Esophagus mucosa (tissue), 1 donor: ENCODE results near the gene PRSS33. TPM values are rescaled to one million over a fixed set of nuclear protein-coding genes. Genes with fewer than 3 reads are reported as not detected.
A peak's percentile ranks its signal among the peaks of the same experiment; 100 is the strongest.

ENCODE experiments used
- ATAC-seq: fragments of 200-7000 bp; cut with Tn5 transposase; one replicate; pipeline ENCODE4 v1.9.1; 2020
- total RNA-seq: library from RNA; stranded (reverse); gene quantifications from one replicate; pipeline ENCODE4 v1.2.4, GENCODE V29; 2023
- donor health status: DM: yes; HTN: yes; CAD: no.

Gene PRSS33
- total RNA-seq, 1 donor from 2014 or later: not detected

DNA sequence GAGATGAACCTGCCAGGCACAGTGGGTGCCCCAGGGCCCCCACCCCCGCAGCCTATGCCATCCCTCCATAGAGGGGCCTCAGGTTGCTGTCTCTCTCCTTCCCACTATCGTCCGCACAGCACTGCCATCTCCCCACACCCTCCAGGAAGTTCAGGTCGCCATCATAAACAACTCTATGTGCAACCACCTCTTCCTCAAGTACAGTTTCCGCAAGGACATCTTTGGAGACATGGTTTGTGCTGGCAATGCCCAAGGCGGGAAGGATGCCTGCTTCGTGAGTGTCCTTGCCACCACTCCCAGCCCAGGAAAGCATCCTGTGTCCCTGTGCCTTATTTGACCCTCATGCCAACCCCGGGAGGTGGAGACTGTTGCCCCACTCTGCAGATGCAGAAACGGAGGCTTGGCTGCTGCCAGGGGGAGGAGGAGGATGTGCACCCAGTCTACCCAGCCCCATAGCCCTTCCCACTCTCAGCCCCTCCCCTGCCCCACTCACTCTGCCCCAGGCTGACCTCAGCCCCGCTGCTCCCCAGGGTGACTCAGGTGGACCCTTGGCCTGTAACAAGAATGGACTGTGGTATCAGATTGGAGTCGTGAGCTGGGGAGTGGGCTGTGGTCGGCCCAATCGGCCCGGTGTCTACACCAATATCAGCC lies 33.6 kb upstream of the PRSS33 start:
- no peak for ATAC-seq

DNA sequence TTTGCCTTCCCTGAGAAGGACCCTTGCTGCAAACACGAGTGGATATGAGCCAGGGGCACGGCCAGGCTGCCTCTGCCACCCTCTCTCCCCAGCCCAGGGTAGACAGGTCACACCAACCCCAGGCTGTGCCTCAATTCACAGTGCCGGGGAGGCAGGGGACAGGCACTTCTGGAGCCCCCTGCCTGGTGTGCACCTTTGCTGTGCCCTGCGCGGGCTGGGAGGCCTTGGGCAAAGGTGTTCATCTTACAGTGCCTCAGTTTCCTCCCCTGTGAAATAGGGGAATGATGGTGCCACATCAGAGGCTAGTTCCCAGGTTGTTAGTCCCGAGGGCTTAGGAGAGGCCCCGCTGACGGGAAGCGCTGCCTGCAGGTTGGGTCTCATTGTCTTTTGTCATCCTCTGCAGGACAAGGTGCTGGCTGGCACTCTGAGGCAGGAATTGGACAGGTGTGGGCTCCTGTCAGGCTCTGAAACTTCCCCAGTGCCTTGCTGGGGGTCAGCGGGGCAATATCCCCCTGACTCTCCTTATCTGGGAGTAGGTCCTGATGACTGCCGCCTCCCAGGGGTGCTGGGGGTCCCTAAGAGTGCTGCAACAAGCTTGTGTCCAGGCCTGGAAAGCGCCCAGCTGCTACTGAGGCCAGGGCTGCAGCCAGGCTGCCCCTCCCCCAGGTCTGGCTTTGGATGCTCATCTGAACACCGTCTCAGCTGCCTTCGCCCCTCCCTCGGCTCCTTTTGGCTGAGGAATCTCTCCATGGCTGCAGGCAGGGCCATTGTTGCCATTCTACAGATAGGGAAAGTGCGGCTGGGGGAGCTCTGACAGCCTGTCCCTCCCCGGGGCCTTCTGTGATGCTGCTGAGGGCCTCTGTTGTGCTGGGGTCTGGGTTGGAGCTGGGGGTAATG lies 32.8 kb upstream of the PRSS33 start:
- ATAC-seq: no peak

DNA sequence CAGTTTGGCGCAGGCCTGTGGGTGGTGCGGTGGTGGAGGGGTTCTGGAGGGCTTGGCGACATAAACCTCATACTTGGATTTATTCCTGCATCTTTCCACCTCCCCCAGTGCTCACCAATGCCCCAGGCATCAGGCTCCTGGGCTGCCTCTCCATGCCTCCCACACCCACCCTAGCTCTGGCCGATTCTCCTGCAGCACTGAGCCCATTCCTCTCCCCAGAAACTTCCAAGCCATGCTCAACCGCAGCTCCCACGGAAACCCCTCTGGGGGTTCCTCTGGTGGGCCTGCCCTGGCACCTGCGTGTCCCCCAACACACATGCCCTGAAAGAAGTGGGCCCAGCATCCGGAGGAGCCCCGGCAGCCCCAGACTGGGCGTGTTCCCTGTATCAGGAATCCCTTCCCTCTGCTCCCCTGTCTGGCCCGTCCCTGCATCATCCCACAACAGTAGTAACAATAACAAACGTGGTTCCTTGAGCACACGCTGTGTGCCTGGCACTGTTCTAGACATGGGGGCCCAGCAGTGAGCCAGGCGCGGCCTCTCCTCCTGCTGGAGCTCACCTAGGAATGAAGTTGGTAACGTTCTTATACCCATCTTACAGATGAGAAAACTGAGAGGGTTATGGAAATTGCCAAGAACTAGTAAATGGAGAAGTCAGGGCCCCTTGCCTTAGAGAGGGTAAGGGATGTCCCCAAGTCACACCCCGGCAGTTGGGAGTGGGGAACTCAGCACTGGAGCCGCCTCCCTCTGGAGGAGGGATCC lies 32.0 kb upstream of the PRSS33 start:
- ATAC-seq: no peak

DNA sequence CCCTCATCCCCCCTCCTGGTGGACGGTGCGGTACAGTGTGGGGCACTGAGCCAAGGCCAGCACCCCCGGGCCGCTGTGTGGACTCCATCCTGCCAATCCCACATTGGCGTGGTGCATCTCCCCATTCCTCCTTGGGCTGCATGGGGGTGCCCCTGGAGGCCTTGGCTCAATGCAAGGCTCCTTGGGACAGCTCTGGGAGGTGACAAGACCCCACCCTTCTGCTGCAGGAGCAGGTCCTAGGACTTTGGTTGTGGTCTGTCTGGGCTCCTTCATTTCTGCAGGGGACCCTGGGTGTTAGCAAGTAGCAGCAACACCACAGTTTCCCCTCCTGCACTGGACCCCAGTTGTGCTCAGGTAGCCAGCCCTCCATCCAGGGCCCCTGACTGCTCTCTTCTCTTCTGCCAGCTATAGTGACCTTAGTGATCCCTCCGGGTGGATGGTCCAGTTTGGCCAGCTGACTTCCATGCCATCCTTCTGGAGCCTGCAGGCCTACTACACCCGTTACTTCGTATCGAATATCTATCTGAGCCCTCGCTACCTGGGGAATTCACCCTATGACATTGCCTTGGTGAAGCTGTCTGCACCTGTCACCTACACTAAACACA lies 31.0 kb upstream of the PRSS33 start:
- ATAC-seq: no peak

DNA sequence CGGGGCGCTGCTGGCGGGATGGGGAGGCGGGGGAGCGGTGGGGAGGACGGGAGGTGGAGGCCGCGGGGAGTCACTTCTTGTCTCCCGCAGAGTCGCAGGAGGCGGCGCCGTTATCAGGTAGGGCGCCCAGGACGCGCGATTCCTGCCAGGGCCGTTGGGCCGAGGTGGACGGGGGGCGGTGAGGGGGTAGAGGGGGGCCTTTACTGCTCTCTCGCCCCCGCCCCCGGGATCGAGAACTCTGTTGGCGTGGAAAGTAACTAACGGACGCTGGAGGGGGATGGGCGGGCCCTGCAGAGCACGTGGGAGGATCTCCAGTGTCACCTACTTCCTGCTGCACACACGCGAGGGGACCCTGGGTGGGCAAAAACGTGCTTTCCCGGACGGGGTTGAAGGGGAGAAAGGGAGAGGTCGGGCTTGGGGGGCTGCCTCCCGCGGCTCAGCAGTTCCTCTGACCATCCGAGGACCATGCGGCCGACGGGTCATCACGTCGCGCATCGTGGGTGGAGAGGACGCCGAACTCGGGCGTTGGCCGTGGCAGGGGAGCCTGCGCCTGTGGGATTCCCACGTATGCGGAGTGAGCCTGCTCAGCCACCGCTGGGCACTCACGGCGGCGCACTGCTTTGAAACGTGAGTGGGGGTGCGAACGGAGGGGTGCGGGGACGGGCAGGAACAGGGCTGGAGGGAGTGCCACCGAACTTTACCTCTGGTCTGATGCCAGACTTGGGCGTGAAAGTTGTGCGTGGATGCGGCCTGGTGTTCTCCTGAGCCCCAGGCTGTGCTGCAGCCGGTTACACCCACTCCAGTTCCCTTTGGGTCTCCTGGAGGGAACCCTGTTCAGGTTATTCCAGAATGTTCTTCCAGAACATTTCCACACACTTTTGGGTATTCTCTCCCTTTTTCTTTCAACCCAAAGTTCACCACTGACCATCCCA lies 30.2 kb upstream of the PRSS33 start:
- ATAC-seq: no peak

DNA sequence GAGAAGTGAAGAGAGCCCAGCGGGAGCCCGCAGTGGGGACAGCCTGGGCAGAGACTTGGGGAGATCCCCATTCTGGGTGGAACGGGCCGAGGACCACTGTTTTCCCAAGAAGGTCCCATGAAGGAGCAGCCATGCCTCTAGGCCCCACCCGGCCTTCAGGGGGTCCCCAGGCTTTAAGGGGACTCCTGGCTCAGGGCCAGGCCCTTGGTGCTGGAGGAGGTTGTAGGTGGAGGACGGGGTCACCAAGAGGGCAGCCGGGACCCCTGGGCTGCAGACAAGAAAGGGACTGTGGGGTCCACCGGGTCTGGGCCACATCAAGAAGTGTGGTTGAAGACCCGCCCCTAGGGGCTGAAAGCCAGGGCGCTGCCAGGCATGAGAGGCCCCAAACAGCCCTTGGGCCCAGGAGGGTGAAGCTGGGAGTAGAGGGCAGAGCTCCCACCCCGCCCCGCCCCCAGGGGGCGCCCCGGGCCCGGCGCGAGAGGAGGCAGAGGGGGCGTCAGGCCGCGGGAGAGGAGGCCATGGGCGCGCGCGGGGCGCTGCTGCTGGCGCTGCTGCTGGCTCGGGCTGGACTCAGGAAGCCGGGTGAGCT lies 29.5 kb upstream of the PRSS33 start, which contains the start of gene PRSS21:
Gene PRSS21 (plus strand): TSS at position 487 of the 589 bp plus-strand sequence. CDS start 32 bp downstream, at position 519.
- peak; percentile 17 for ATAC-seq

DNA sequence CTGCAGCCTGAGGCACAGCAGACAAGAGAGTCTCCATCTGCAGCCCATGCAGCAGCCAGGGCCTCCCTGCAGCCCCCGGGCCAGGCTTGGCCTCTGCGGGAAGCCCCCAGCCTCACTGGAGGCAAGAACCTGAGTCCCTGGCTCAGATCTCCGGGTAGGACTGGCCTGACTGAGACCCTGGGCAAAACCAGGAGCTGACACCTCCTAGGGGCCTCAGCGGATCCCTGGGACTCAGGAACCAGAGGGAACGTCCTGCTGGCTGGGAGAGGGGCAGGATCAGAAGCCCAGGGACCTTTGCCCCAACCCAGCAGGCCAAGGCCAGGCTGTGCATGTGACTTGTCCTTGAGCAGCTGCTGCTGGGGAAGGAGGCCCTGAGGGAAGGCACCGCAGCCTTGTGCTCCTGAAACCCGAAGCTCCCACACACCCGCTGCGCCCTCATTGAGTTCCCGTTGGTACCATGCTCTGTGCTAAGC lies 28.0 kb upstream of the PRSS33 start:
- ATAC-seq: no peak

DNA sequence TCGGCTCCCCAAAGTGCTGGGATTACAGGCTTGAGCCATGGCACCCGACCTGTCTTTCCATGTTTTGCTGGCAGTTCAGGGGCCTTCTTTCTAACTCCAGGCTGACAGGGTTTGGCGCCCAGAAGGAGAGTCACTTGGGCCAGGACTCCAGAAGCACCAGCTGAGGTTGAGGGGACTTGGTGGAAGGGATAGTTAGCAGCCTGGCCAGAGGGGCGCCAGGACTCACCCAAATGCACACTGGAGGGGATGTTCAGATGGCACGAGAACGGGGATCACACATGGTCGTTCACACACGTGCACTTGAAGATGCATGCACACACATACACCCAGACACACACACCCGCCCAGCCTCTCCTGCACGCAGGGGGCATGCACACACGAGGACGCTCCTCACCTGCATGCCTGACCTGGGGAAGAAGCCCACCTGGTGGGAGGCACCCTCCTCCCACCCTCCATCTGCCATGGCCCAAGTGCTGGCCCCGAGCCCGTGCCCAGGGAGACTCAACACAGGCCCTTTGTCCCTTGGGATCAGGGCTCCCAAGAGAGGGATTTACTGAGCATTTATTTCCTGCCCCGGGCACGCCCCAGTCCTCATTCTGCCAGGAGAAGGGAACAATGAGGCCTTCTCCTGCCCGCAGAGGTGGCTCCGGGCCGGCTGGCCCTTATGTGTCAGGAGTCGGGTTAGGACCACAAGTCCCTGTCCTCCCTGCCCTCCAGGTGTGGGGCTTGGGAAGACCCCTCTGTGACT lies 27.4 kb upstream of the PRSS33 start:
- no peak for ATAC-seq

DNA sequence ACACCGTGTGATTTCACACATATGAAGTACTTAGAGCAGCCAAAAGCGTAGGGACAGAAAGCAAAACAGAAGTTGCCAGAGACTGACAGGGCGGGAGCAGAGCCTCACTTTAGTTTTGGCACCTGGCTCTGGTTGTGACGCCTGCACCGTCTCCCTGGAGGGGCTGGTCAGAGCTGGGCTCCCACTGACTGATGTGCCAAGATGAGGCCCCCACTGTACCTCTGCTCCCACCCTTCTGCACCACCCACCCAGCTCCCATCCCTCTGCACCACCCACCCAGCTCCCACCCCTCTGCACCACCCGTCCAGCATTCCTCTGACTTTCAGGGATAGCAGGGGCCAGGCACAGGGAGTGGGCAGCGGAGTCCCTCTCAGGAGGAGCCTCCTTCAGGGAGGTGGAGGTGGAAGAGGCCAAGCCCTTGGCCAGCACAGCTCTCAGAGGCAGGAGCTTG lies 26.4 kb upstream of the PRSS33 start:
- ATAC-seq: no peak

DNA sequence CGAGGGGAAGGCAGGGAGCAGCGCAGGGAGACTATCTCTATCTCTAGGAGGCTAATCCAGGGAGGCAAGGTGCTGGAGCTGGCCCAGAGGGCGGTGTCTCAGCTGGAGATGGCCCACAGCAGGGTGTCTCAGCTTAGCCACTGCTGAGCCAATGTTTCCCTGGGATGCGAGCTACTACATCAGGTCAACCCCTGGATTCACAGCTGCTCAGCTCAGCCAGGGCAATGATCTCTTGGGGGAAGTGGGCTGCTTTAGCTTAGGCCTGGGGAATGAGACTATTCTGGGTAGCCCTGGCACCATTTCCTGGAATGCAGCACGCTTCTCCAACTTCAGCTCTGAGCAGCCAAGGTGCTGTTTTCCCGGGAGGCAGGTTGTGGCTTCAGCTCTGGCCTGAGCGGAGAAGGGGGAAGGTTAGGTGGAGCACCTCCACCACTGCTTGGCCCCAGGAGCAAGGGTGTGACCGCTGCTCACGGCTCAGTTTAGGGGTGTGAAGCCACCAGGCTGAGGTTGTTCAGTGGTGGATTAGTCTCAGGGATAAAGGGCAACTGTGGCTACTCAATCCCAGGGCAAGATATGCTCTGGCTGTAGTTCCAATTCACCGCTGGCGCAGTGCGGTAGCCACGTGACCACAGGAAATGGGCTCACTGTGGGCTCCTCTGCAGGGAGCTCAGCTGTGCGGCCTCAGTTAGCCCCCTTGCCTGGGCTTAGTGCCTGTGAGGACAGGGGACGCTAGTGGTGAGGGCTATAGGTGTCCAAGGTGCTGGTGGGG lies 24.5 kb upstream of the PRSS33 start:
- peak; percentile 34 for ATAC-seq

DNA sequence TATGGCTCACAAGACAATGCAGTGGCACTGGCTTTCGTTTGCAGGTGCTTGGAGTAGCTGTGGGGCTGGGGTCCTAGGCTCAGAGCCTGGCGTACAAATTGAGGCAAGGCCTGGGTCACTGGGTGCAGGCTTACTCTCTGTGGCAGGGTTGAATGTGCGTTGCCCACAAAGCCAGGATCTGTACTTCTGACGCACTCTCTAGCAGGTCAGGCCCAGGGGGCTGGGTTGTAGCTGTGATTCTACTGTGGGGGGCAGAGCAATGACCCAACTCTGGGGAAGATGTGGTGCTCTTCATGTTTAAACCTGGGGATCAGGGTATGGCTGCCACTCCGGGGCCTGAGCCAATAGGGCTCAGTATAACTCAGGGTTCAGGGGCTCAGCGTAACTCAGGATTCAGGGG lies 23.3 kb upstream of the PRSS33 start:
- ATAC-seq: no peak

DNA sequence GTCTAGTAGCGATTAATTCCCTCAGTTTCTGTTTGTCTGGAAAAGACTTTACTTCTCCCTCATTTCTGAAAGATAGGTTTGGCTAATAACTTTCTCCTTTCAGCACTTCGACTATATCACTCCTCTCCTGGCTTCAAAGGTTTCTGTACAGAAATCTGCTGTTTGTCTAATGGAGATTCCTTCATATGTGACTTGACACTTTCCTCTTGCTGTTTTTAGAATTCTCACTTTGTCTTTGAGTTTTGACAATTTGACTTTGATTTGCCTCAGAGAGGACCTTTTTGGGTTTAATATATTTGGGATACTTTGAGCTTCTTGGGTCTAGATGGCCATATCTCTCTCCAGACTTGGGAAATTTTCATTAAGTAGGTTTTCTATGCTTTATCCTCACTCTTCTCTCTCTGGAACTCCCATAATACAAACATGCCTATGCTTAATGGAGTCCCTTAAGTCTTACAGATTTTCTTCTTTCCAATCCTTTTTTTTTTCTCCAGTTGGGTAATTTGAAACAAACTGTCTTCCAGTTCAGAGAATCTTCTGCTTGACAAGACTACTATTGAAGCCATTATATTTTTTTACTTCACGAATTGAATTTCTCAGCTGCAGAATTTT lies 21.9 kb upstream of the PRSS33 start:
- no peak for ATAC-seq

DNA sequence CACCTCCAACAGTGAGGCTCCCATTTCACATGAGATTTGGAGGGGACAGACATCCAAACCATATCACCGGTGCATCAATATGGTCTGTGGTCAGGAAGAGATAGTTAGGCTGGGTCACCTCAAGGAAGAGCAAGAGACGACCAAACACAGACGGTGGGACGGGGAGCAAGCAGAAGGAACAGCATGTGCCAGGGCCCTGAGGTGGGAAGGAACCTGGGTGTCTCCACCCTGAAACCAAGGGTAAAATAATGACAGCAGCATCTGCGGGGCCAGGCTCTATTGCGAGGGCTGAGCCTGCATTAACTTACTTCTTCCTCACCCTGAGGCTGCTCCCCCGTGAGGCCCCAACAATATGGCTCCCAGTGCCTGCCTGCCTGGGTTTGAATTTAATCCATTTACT lies 20.8 kb upstream of the PRSS33 start:
- no peak for ATAC-seq

DNA sequence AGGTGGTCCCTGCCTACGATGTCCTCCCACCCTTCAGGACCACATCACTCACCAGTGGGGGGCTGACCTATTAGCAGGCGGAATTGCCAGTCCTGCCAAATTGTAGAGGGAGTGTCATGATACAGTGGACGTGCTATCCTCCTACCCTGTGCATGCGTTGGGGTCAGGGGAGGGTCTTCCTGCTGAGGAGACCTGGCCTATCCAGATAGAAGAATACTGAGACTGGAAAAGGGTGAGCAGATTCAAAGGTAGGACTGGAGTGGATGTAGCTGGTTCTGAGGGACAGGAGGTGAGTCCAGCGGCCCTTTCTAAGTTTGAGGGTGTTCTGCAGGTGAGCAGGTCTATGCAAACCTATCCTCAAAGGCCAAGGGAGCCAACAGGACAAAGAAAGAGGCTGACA lies 18.9 kb upstream of the PRSS33 start:
- ATAC-seq: no peak

DNA sequence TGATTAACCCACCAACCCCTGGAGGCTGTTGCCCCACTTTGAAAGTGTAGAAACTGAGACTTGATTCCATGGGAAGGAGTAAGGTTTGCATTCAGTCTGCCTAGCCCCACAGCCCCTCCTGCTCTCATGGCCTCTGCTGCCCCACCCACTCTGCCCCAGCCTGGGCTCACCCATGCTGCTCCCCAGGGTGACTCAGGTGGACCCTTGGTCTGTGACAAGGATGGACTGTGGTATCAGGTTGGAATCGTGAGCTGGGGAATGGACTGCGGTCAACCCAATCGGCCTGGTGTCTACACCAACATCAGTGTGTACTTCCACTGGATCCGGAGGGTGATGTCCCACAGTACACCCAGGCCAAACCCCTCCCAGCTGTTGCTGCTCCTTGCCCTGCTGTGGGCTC lies 17.4 kb upstream of the PRSS33 start:
- no peak for ATAC-seq

DNA sequence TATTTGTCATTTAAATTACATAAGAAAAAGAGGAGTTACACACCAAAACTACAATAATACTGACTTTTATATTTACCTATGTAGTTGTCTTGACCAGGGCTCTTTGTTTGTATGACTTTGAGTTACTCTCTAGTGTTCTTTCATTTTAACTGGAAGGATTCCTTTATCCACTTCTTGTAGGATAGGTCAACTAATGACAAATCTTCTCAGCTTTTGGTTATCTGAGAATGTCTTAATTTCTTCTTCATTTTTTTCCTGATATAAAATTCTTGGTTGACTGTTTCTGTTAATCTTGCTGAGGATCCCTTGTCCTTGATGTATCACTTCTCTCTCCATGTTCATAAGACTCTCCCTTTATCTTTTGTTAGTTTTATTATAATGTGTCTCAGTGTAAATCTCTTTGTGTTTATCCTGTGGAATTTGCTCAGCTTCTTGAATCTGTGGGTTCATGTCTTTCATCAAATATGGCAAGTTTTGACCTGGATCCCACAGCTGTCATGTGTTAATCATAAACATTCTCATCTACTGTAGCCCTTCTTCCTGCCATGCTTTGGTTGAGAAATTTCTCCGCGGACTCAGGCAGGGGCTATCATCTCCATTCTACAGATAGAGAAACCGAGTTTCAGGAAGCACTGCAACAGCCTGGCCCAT lies 16.3 kb upstream of the PRSS33 start:
- no peak for ATAC-seq

DNA sequence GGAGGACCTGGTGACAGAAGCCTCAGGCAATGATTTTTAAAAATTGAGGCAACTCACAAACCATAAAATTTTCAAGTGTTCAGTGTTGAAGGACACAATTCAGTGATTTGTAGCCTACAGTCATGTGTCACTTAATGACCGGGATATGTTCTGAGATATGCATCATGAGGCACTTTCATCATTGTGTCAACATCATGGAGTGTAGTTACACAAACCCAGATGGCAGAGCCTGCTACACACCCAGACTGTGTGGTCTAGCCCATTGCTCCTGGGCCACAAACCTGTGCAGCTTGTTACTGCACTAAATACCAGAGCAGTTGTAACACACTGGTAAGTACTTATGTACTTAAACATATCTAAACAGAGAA lies 12.5 kb upstream of the PRSS33 start:
- peak; percentile 97 for ATAC-seq

DNA sequence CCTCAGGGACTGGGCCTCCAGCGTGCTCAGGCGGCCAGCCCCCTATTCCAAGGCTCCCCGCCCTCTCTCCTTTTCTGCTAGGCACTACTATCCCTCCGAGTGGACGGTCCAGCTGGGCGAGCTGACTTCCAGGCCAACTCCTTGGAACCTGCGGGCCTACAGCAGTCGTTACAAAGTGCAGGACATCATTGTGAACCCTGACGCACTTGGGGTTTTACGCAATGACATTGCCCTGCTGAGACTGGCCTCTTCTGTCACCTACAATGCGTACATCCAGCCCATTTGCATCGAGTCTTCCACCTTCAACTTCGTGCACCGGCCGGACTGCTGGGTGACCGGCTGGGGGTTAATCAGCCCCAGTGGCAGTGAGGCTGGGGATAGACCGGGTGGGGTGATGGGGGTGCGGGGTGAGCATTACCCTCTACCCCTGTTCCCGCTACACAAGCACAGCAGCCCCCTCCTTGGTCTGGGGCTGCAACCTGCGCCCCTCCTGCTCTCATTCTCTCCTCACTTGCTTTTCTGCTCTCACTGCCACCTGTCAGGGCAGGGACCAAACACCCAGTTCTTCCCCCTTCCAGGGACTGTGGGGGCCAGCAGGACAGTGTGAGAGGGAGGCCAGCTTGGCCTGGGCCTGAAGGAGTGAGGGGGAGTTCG lies 12.0 kb upstream of the PRSS33 start:
- no peak for ATAC-seq
